HG02970 (cell line): ENCODE results near the gene PRRT1B.
"Not testable (repeated sequence)": the region's sequence is repeated elsewhere in the genome, so short reads cannot be mapped to it uniquely, and the experiment has no call there.

Experiments
- ATAC-seq: cut with Tn5 transposase; IDR thresholded peaks from one replicate; pipeline ENCODE4 v1.9.1; 2021; ENCODE audit warnings: mild to moderate bottlenecking, moderate library complexity, moderate number of reproducible peaks; ENCODE audit not compliant: unreplicated experiment, low FRiP score

PRRT1B gene

GRCh38 chr9:131545003-131545785, at the start of gene PRRT1B:
PRRT1B (plus strand) TSS chr9:131545523; CDS start chr9:131545616, 93 bp downstream.
- no peak for ATAC-seq

- no peak for ATAC-seq
These were observed 49.5 kb upstream of the PRRT1B start for GRCh38 chr9:131495785-131496184.

GRCh38 chr9:131496844-131497405, 48.4 kb upstream of the PRRT1B start:
- no peak for ATAC-seq

DNA sequence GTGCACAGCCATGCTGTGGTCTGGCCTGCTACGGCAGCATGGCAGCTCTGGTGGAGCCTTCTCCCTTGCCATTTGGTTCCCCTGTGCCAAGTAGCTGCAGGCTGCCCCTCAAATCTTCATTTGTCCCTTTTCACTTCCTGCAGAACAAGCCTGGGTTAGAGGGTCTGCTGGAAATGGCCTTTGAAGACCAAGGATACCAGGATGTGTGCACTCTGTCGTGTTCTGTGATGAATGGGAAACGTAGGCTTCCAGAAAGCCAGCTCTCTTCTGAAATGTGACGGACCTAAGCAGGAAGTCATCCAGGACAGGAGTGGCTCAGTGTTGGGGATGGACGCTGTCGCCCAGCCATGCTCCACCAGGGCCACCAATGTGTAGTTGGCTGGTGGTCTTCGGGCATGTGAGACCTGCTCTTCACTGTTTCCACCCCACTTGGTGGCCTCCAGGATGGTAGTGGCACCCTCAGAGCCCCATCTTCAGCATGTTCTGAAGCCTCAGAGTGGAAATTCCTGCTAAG, 46.0 kb upstream of the PRRT1B start:
- ATAC-seq: no peak

DNA sequence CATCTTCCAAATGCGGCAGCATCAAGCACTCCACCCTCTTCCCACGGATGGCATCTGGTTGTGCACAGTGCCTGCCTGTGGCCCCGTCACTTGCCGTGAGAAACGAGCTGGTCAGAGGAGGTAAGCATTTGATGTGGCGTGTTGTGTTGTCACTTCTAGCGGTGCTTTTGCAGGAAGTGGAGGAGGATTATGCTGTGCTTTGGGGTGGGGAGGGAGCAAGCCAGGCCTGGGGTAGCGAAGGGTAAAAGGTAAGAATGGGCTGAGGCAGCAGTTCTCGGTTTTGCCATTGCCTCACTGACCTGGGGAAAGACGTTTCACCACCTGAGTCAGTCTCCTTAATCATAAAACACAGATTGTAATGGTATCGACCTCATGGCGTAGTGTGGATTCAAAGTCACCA, 44.9 kb upstream of the PRRT1B start:
- no peak for ATAC-seq

DNA sequence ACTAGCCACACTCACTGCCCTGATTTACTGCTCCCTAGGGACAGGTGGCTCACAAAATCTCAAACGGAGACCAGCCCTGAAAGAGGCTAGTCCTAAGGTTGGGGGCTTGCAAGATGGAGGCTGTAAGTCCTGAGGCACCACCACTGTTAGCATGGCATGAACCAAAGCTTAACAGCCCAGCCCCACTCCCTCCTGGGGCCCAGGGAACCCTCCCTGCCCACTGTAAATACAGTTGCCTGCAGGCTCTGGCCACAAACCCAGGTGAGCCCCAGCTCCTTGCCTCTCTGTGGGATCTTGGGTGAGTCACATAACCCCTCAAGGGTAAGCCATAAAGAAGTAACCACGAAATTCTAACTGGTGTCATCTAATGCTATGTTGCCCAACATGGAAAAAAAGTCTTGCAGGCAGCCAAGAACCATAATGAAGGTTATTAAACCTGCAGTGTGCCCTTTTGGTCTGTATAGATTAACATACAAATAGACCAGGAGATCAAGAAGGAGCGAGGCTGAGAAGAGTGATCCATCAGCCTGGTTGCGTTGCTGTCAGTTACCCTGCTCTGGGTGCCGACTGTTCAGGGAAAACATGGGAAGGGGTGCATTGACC, 44.3 kb upstream of the PRRT1B start:
- ATAC-seq: no peak

- ATAC-seq: peak; percentile 83
These were observed 42.3 kb upstream of the PRRT1B start, which contains the start of gene POMT1 for GRCh38 chr9:131502781-131503625. POMT1 (plus strand) TSS chr9:131502918; CDS start chr9:131504219, 1,301 bp downstream.

DNA sequence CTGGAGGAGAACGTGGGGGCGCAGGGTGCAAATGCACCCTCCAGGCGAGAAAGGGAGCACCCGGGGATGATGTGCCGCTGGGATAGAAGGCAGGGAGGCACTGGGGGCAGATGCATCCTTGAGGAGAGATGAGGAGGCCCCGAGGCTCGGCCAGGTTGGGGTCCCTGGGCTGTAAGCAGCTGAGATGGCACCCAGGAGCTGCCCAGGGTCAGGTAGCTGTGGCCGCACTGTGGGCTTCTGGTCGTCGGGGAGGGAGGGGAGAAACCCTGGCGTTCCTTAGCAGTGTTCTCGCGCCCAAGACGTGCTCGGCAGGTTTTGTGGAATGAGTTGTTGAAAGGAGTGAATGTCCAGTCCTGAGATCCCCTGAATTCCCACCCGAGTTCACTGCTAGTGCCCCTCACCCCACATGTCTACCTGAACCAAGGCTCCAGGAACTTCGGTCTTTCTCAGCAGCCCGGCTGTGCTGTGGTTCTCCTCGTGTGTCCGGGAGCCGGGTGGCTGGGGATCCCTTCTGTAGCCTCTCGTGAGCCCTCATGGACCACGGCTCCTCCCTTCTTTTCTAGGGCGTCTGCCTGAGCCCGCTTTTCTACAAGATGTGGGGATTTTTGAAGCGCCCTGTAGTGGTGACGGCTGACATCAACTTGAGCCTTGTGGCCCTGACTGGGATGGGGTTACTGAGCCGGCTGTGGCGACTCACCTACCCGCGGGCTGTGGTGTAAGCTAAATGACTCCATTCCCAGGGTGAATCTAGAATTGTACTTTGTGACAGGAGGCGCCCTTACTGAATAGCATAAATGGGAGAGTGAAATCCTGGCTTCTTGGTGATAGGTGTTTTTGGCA, 41.5 kb upstream of the PRRT1B start:
- ATAC-seq: no peak

DNA sequence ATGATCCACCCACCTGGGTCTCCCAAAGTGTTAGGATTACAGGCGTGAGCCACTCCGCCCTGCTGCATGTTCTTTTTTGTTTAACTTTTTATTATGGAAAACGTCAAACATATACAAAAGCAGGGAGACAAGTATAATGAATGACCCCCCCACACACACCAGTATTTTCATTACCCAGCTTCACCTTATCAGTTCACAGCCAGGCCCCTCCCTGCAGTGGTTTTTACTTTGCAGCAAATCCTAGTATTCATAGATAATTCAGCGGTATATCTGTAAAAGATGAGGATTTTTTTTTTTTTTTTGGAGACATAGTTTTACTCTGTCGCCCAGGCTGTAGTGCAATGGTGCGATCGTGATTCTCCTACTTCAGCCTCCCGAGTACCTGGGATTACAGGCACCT, 40.3 kb upstream of the PRRT1B start:
- no peak for ATAC-seq

DNA sequence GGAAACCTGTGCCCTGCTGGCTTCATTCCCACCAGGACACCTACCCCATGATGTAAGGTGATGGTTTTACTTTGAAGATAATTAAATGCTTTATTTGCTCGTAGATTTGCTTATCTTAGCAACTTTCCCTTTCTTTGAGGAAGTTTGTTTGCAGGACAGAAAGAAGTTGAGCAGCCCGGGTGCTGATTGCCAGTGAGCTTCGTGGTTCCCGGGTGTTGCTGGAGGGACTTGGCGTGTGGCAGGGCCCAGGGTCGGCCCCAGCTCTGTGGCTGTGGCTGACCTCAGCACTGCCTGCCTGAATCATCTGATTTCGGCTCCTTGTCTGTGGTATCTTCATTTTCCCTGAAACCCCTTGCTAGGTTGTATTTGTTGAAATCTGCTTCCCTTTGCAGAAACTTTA, 33.9 kb upstream of the PRRT1B start:
- no peak for ATAC-seq

DNA sequence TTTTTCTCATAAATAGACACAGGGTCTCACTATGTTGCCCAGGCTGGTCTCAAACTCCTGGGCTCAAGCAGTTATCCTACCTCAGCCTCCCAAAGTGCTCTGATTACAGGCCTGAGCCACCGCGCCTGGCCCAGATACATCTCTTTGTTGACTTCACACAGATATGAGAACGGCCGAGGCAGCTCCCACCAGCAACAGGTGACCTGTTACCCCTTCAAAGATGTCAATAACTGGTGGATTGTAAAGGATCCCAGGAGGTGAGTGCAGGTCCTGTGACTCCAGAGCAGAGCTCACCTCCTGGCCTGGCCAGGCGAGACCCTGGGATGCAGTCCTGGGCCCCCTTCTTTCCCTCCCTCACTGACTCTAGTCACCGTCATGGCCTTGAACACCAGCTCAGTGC, 33.4 kb upstream of the PRRT1B start:
- ATAC-seq: no peak

DNA sequence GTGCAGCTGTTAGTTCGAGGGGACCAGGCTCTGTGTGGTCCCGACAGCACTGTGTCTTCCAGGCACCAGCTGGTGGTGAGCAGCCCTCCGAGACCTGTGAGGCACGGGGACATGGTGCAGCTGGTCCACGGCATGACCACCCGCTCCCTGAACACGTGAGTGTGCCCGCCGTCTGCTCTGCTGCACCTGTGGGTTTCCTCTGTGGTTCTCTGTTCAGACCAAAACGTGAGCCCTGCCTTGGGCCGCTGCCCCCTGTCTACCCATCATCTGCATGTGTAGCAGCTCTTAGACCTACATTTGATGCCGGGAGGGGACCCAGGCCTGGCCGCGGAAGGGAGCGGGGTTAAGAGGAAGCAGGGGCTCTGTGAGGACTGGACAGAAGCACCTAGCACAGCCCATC, 32.1 kb upstream of the PRRT1B start:
- no peak for ATAC-seq

DNA sequence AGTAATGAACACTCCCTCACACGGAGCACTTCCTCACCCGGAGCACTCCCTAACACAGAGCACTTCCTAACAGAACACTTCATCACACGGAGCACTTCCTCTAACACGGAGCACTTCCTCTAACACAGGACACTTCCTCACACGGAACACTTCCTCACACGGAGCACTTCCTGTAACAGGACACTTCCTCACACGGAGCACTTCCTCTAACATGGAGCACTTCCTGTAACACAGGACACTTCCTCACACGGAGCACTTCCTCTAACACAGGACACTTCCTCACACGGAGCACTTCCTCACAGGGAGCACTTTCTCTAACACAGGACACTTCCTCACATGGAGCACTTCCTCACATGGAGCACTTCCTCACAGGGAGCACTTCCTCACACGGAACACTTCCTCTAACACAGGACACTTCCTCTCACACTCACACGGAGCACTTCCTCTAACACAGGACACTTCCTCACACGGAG, 29.7 kb upstream of the PRRT1B start:
- ATAC-seq: not testable (repeated sequence)

DNA sequence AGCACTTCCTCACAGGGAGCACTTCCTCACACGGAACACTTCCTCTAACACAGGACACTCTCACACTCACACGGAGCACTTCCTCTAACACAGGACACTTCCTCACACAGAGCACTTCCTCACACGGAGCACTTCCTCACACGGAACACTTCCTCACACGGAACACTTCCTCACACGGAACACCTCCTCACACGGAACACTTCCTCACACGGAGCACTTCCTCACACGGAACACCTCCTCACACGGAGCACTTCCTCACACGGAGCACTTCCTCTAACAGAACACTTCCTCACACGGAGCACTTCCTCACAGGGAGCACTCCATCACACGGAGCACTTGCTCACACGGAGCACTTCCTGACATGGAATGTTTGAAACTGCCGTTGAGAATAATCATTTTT, 29.2 kb upstream of the PRRT1B start:
- no peak for ATAC-seq

DNA sequence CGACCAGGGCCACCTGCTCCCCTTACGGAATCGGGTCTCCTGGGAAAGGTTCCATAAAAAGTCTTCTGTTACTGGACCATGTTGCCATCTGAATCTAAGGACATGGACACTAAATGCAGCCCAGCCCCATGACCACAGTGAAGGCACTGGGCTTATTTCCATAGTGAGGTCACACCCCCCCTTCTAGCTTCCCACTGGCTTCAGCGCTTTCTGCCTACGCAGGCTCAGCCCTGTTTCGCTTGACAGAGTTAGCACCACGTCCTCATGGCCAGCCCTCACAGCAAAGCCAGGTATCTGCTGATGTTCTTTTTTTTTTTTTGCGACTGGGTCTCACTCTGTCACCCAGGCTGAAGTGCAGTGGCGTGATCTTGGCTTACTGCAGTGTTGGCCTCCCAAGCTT, 28.4 kb upstream of the PRRT1B start:
- ATAC-seq: no peak

DNA sequence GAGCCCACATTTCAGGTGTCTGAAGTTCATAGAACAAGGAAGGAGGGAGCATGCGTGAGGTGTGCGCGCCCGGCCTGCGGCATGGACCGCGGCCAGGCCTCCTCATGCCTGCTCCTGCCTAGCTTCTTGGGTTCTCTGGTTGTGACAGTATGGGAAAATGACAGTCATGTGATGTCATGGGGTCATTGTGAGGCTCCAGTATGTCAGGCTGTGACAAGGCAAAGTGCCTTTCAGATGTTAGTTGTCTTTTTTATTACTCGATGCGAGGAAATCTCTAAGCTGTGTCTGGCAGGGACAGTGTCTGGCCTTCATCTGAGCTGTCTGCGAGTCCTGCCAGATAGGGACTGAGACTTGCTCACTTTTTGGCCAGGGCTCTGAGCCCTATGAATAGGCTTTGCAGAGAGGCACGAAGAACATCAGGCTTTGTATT, 27.5 kb upstream of the PRRT1B start:
- no peak for ATAC-seq

GRCh38 chr9:131518553-131518952, 26.8 kb upstream of the PRRT1B start:
- no peak for ATAC-seq

DNA sequence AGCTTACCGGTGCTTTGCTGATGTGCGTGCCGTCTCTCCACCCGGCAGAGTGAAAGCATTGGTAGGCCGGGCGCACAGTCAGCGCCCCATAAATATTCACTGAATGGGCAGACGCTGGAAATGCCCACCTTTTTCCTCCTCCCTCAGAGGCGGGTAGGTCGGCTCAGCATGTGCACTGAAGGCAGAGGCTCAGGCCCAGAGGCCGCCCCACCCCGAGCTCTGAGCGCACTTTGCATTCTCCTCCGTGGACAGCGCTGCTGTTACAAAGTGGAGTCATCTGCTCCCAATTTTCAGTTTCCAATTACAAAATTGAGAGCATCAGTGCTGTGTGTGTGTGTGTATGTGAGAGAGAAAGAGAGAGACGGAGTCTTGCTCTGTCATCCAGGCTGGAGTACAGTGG, 24.8 kb upstream of the PRRT1B start:
- ATAC-seq: no peak

DNA sequence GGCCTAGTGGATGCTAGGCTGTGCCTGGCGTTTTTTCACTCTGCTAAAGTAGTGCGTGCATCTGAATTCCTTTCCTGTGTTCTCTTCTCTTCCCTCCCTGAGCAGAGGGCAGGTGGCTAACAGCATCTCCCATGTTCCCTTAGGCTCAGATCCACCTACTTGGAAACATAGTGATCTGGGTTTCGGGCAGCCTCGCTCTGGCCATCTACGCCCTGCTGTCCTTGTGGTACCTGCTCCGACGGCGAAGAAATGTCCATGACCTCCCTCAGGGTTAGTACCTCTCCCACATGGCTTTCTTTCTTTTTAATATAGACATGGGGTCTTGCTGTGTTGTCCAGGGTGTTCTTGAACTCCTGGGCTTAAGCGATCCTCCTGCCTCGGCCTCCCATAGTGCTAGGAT, 24.1 kb upstream of the PRRT1B start:
- ATAC-seq: no peak

- no peak for ATAC-seq
These were observed 23.5 kb upstream of the PRRT1B start for GRCh38 chr9:131521822-131522221.
